ENCODE measurements around the gene AUTS2. TPM values are rescaled to one million over a fixed set of nuclear protein-coding genes. Genes with fewer than 3 reads are reported as not detected.
A peak's percentile ranks its signal among the peaks of the same experiment; 100 is the strongest.

AUTS2 gene
- 31.0 and 38.5 TPM in 2 replicates for total RNA-seq (2014; rRNA removed; shearing (Covaris generic); ENCODE audit: low replicate concordance)

GRCh38 chr7:69598081-69598486 is at the start of gene AUTS2:
Gene AUTS2 (plus strand): TSS chr7:69598475. CDS start chr7:69599654, 1,179 bp downstream.
- Histone ChIP-seq H3K79me2 (ENCODE audit: low read length) (no peaks in the 10 kb centered on the region), H3K27me3 (ENCODE audit: low read length) (no peaks in the 10 kb centered on the region), H3K9me2 (replicated peaks; ENCODE audit: insufficient read depth, low read length) (no peaks in the 10 kb centered on the region), H3K9me3 (ENCODE audit: low read length) (no peaks in the 10 kb centered on the region), H3K4me1 (ENCODE audit: low read length) (peaks cover 31% of the 10 kb centered on the region), H4K20me1 (ENCODE audit: insufficient read depth, low read depth, low read length) (peaks cover 28% of the 10 kb centered on the region), H3K9ac (ENCODE audit: low read length) (peak within 1 kb of the TSS; percentile 87), H3K4me3 (ENCODE audit: low read length) (peak within 1 kb of the TSS; percentile 91), H3K36me3 (ENCODE audit: insufficient read depth, low read length) (no peaks in the 10 kb centered on the region), H3K4me2 (ENCODE audit: low read depth, low read length, poor library complexity, severe bottlenecking) (peak within 1 kb of the TSS; percentile 99), H2AFZ (ENCODE audit: low read length) (peak within 1 kb of the TSS; percentile 88), H3K27ac (ENCODE audit: low read length) (no peak within 1 kb of the TSS)
- peak; percentile 92 for DNase-seq

DNA sequence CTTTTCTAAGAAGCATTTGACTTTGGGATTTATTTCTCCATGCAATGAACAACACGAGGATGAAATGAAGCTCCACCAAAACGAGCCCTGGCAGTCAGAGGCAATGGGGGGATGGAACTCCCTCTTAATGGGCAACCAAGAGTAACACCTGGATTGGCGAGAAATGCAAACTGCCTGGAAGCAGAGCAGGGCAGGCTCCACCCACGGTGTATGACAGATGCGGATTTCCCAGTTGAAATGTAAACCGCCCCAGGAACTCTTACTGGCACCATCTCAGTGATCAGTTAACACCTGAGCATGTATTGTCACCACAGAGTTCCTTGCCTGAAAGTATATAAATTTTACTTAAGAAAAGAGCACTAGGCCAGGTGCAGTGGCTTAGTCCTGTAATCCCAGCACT is 47.3 kb upstream of the AUTS2 start:
- no peak for DNase-seq
- Histone ChIP-seq H3K27ac (ENCODE audit: low read length) (no peak overlapping the region), H4K20me1 (ENCODE audit: insufficient read depth, low read depth, low read length) (no peaks in the 10 kb centered on the region), H3K9me3 (ENCODE audit: low read length) (no peaks in the 10 kb centered on the region), H3K4me2 (ENCODE audit: low read depth, low read length, poor library complexity, severe bottlenecking) (no peak overlapping the region), H3K9me2 (replicated peaks; ENCODE audit: insufficient read depth, low read length) (no peaks in the 10 kb centered on the region), H3K4me1 (ENCODE audit: low read length) (peaks cover 4% of the 10 kb centered on the region), H2AFZ (ENCODE audit: low read length) (no peak overlapping the region), H3K9ac (ENCODE audit: low read length) (no peak overlapping the region), H3K4me3 (ENCODE audit: low read length) (no peak overlapping the region), H3K36me3 (ENCODE audit: insufficient read depth, low read length) (no peaks in the 10 kb centered on the region), H3K79me2 (ENCODE audit: low read length) (no peaks in the 10 kb centered on the region), H3K27me3 (ENCODE audit: low read length) (no peaks in the 10 kb centered on the region)

- no peak overlapping the region for H3K4me3 ChIP-seq (ENCODE audit: low read length)
- H3K27me3 ChIP-seq (ENCODE audit: low read length) = no peaks in the 10 kb centered on the region
- H4K20me1 ChIP-seq (ENCODE audit: insufficient read depth, low read depth, low read length) = no peaks in the 10 kb centered on the region
- H3K79me2 ChIP-seq (ENCODE audit: low read length) = no peaks in the 10 kb centered on the region
- H3K4me1 ChIP-seq (ENCODE audit: low read length) = peaks cover 4% of the 10 kb centered on the region
- H2AFZ ChIP-seq (ENCODE audit: low read length) = no peak overlapping the region
- no peaks in the 10 kb centered on the region for H3K9me2 ChIP-seq (replicated peaks; ENCODE audit: insufficient read depth, low read length)
- no peak overlapping the region for H3K27ac ChIP-seq (ENCODE audit: low read length)
- H3K9me3 ChIP-seq (ENCODE audit: low read length) = no peaks in the 10 kb centered on the region
- peak; percentile 61 for DNase-seq
- no peaks in the 10 kb centered on the region for H3K36me3 ChIP-seq (ENCODE audit: insufficient read depth, low read length)
- no peak overlapping the region for H3K9ac ChIP-seq (ENCODE audit: low read length)
- no peak overlapping the region for H3K4me2 ChIP-seq (ENCODE audit: low read depth, low read length, poor library complexity, severe bottlenecking)
Measured at GRCh38 chr7:69553190-69553589, 45.1 kb upstream of the AUTS2 start.

DNA sequence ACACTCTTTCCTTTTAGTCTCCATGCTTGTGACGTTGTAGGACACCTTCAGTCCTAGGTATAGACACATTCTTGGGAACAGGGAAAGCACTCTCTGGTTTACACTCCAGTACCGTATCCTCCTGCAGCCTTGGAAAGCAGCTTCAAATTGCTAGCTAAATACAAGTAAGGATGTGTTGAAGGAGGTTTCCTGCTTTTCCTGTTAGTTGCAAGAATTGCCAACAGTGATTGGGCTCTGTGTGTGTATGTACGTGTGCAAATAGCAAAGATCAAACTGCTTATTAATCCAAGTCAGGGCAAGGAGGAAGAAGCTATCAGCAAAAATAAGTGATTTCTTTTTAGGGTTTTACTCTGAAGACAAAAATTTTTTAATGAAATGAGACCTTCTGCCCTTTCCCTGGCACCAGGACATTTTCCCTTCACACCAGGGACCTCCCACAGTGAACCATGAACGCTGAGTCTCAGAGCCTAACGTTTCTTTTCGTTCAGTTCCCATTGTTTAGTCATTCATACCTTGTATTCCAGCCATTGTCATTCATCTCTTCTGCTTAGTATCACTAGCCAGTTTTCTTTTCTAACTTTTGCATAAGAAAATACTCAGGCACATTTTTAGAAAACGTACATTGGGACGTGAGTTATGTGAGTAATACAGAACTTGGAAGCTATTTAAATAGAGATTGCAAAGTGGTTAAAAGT is 36.9 kb upstream of the AUTS2 start:
- Histone ChIP-seq H3K36me3 (ENCODE audit: insufficient read depth, low read length) (no peaks in the 10 kb centered on the region), H3K27me3 (ENCODE audit: low read length) (no peaks in the 10 kb centered on the region), H4K20me1 (ENCODE audit: insufficient read depth, low read depth, low read length) (no peaks in the 10 kb centered on the region), H3K9ac (ENCODE audit: low read length) (no peak overlapping the region), H3K27ac (ENCODE audit: low read length) (no peak overlapping the region), H2AFZ (ENCODE audit: low read length) (no peak overlapping the region), H3K4me1 (ENCODE audit: low read length) (peaks cover 37% of the 10 kb centered on the region), H3K9me2 (replicated peaks; ENCODE audit: insufficient read depth, low read length) (no peaks in the 10 kb centered on the region), H3K4me2 (ENCODE audit: low read depth, low read length, poor library complexity, severe bottlenecking) (peak overlapping the region; percentile 22), H3K79me2 (ENCODE audit: low read length) (no peaks in the 10 kb centered on the region), H3K9me3 (ENCODE audit: low read length) (no peaks in the 10 kb centered on the region), H3K4me3 (ENCODE audit: low read length) (no peak overlapping the region)
- DNase-seq = no peak

DNA sequence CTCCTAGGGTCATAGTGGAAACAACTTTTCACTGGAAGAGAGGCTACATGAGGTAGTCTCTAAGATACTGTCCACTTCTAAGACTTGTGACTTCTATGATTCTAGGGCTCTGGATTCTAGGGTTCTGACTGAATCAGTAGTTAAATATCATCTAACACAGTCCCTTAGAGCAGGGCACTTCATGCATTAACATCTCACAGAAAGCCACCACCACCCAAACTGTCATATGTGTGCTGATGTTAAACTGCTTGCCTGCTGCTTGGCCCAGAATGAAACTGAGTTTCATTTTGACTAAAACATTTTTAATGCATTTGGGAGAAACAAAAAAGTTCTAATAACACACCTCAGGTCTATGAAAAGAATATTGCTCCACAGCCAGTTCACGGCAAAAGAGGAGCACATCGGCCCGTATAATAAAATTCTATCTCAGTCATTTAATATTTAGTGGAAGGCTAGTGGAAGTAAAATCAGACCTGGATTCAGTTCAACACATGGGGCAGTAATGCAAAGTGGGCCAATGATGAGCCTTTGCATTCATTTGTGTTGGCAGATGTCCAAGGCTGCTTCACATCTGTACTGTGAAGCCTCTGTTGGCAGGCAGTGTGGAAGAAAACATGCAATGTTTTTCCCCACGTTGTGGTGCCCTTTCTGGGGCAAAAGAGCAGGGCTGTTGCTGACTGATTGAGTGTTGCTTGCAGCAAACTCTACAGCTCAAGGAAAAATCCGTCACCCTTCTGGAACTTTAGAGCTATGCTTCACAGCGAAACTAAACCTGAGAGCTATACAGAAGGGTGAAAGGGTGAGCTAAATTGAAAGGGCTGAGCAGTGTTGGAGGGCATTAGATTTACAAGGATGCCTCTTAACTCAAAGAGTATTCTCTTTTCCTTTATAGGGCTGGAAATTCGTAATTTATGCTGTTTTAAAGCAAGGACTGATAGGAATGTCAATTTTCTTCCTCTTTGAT is 33.5 kb upstream of the AUTS2 start:
- H3K9me2 ChIP-seq (replicated peaks; ENCODE audit: insufficient read depth, low read length) = no peaks in the 10 kb centered on the region
- peak overlapping the region; percentile 80 for H3K27ac ChIP-seq (ENCODE audit: low read length)
- H3K9me3 ChIP-seq (ENCODE audit: low read length) = no peaks in the 10 kb centered on the region
- H2AFZ ChIP-seq (ENCODE audit: low read length) = peak overlapping the region; percentile 72
- H3K4me3 ChIP-seq (ENCODE audit: low read length) = peak overlapping the region; percentile 42
- DNase-seq = peak; percentile 94
- no peaks in the 10 kb centered on the region for H3K36me3 ChIP-seq (ENCODE audit: insufficient read depth, low read length)
- H4K20me1 ChIP-seq (ENCODE audit: insufficient read depth, low read depth, low read length) = no peaks in the 10 kb centered on the region
- no peaks in the 10 kb centered on the region for H3K79me2 ChIP-seq (ENCODE audit: low read length)
- peaks cover 46% of the 10 kb centered on the region for H3K4me1 ChIP-seq (ENCODE audit: low read length)
- H3K4me2 ChIP-seq (ENCODE audit: low read depth, low read length, poor library complexity, severe bottlenecking) = peak overlapping the region; percentile 77
- peak overlapping the region; percentile 52 for H3K9ac ChIP-seq (ENCODE audit: low read length)
- 0 out of 2 replicates have a peak, but pooled peaks cover 2% of the 10 kb centered on the region for H3K27me3 ChIP-seq (ENCODE audit: low read length)

GRCh38 chr7:69567800-69568199 is 30.5 kb upstream of the AUTS2 start:
- Histone ChIP-seq H4K20me1 (ENCODE audit: insufficient read depth, low read depth, low read length) (no peaks in the 10 kb centered on the region), H3K27ac (ENCODE audit: low read length) (no peak overlapping the region), H3K9ac (ENCODE audit: low read length) (no peak overlapping the region), H3K9me2 (replicated peaks; ENCODE audit: insufficient read depth, low read length) (no peaks in the 10 kb centered on the region), H3K4me1 (ENCODE audit: low read length) (peaks cover 57% of the 10 kb centered on the region), H2AFZ (ENCODE audit: low read length) (no peak overlapping the region), H3K4me2 (ENCODE audit: low read depth, low read length, poor library complexity, severe bottlenecking) (no peak overlapping the region), H3K4me3 (ENCODE audit: low read length) (no peak overlapping the region), H3K79me2 (ENCODE audit: low read length) (no peaks in the 10 kb centered on the region), H3K9me3 (ENCODE audit: low read length) (no peaks in the 10 kb centered on the region), H3K27me3 (ENCODE audit: low read length) (0 out of 2 replicates have a peak, but pooled peaks cover 2% of the 10 kb centered on the region), H3K36me3 (ENCODE audit: insufficient read depth, low read length) (no peaks in the 10 kb centered on the region)
- no peak for DNase-seq

DNA sequence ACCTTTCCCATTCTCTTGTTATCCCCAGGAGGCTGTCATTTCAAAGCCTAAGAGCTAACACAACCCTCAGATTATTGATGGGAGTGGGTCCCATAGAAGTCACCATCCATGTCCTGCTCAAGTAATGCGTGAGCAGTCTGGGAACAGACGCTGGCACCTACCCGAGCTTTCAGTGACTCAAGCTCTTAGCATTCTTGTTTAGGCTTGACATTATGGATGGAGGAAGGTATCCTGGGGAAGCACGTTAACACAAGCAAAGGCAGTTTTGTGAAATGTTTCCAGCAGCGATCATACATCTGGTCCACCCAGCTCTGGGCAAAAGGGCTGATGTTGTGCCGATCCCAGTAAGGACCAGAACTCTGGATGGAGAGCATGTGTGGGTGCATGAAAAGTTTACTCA is 30.0 kb upstream of the AUTS2 start:
- Histone ChIP-seq H3K9ac (ENCODE audit: low read length) (no peak overlapping the region), H3K79me2 (ENCODE audit: low read length) (no peaks in the 10 kb centered on the region), H2AFZ (ENCODE audit: low read length) (no peak overlapping the region), H3K4me1 (ENCODE audit: low read length) (peaks cover 57% of the 10 kb centered on the region), H3K36me3 (ENCODE audit: insufficient read depth, low read length) (no peaks in the 10 kb centered on the region), H3K4me2 (ENCODE audit: low read depth, low read length, poor library complexity, severe bottlenecking) (no peak overlapping the region), H3K4me3 (ENCODE audit: low read length) (no peak overlapping the region), H3K27ac (ENCODE audit: low read length) (no peak overlapping the region), H3K9me3 (ENCODE audit: low read length) (no peaks in the 10 kb centered on the region), H4K20me1 (ENCODE audit: insufficient read depth, low read depth, low read length) (no peaks in the 10 kb centered on the region), H3K27me3 (ENCODE audit: low read length) (0 out of 2 replicates have a peak, but pooled peaks cover 2% of the 10 kb centered on the region), H3K9me2 (replicated peaks; ENCODE audit: insufficient read depth, low read length) (no peaks in the 10 kb centered on the region)
- no peak for DNase-seq

DNA sequence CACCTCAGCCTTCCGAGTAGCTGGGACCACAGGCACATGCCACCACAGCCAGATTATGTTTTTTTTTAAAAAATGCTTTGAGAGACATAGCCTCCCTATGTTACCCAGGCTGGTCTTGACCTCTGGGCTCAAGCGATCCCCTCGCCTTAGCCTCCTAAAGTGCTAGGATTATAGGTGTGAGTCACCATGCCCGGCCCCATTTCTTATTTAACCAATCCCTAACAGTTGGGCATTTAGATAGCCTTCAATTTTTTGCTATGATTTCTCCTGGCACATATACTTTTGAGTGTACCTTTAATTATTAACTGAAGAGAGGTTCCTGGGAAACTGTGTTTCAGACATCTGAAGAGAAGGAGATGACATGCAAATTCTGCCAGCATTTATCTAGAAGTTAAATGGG is 22.6 kb upstream of the AUTS2 start:
- Histone ChIP-seq H3K4me2 (ENCODE audit: low read depth, low read length, poor library complexity, severe bottlenecking) (no peak overlapping the region), H3K4me1 (ENCODE audit: low read length) (peaks cover 28% of the 10 kb centered on the region), H3K9ac (ENCODE audit: low read length) (no peak overlapping the region), H4K20me1 (ENCODE audit: insufficient read depth, low read depth, low read length) (no peaks in the 10 kb centered on the region), H3K27me3 (ENCODE audit: low read length) (no peaks in the 10 kb centered on the region), H3K36me3 (ENCODE audit: insufficient read depth, low read length) (no peaks in the 10 kb centered on the region), H3K27ac (ENCODE audit: low read length) (no peak overlapping the region), H3K79me2 (ENCODE audit: low read length) (no peaks in the 10 kb centered on the region), H3K4me3 (ENCODE audit: low read length) (no peak overlapping the region), H3K9me3 (ENCODE audit: low read length) (no peaks in the 10 kb centered on the region), H3K9me2 (replicated peaks; ENCODE audit: insufficient read depth, low read length) (no peaks in the 10 kb centered on the region), H2AFZ (ENCODE audit: low read length) (no peak overlapping the region)
- DNase-seq = no peak

Measured in Karpas-422 (cell line).